ENCODE results near the gene LRRC8B.
"Not testable (repeated sequence)": the region's sequence is repeated elsewhere in the genome, so short reads cannot be mapped to it uniquely, and the experiment has no call there.

Gene LRRC8B

DNA sequence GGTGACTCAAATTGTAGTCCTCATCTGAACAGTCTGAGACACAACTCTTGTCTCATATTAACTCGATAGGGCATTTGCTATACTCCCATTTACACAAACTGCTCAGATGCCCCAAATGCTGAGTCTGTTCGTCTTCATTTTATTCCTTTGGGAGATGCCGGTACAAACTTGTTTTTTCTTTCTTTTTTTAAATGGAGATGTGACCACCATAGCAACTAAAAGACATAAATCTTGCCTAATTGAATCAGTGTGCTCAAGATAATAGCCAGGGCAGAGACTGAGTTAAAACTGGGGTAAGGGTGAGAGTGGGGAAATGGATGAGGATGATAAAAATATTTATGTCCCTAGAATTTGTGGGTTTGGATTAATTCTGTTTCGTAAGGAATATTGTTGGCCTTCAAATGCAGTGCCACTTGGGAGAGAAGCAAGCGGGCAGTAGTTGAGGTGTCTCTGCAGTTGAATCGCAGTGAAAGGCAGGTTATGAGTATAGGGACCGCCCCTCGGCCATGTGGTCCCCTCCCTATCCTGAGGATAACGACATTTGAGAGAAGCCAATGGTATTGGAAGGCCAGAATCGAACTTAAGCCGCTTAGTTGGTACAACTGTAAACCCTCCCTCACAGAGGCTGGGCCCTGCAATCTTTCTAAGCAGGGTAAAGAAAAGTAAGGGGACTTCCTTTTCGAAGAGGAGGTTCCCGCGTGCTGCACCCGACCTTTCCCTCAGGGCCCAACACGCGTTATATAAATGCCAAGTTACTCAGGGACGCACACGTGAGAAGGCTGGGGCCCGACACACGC is 859 bp upstream of the LRRC8B start:
- no peak for DNase-seq (ENCODE audit: low read depth, low spot score)

DNA sequence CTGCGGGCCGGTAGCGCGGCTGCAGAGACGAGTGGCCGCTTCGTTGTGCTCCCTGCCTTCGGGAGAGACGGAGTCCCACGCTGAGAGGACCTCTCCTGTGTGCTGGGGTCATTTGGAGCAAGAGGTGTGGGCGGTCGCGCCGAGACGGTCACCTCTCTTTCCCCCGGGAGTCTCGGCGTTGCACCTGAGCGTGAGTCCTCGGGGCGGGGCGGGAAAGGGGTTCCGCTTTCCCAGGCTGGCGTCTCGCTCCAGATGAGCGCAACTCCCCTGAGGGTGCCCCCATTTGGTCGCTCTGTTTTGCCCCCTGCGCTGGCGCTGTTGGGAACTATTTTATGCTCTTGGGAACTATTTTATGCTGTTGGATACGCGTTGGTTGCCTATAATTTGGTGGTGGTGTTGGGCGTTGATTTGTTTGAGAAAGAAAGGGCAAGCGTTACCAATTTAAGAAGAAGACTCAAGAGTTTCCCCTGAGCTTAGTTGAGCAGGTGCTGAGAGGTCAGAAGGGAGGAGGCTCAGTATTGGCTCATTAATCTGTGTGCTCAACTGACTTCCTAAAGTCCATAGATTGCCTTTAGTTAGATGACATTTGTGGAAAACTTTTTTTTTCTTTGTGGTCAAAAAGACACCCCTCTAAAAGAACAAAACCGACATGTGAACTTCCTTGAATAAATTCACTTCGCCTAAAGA is 683 bp downstream of the LRRC8B start:
- DNase-seq (ENCODE audit: low read depth, low spot score): no peak

DNA sequence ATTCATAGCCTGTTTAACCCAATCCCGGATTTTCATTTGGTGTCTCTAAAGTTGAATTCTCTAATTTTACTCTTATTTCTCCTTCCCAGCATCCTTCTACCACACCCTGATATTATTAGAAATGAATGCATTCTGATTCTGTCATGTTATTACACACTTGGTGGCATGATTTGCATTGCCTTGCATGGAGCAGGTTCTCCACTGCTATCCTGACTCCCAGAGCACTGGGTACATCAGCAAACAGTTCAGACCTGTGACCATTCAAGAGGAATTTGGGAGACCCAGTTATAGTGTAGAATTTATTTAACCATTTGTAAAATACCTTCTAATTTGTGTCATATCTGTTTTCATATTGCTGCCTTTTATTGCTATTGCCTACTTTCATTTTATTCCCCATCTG is 2.6 kb downstream of the LRRC8B start:
- no peak for DNase-seq (ENCODE audit: low read depth, low spot score)

DNA sequence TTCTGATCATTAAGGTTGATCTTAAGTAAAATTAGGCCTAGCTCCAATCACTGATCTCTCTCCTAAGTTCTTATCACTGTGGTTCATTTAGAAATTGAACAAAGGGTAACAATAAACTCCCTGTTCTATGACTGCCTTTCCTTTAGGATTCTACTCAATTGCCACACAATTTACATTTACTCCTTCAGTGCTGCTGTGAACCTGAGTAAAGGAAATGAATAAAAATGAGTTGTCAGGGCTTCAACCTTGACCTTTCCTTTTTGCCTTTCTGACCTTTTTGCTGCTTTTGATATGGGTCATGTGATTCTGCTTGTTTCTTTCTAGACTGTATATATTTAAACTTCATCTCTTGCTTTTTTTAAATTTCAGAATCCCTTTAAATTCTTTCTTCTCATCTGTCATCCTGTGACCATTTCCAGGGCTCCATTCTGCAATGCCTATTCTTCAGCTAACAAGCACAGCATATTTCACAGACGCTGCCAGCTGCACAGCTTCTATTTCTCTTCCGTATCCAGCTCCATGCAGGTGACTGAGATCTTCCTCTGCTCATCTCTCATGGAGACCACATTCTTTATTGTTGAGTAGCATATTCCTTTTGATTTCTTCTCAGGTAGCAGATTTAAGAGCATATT is 3.2 kb downstream of the LRRC8B start:
- no peak for DNase-seq (ENCODE audit: low read depth, low spot score)

- no peak for DNase-seq (ENCODE audit: low read depth, low spot score)
Measured at GRCh38 chr1:89528382-89528780, 3.8 kb downstream of the LRRC8B start.

DNA sequence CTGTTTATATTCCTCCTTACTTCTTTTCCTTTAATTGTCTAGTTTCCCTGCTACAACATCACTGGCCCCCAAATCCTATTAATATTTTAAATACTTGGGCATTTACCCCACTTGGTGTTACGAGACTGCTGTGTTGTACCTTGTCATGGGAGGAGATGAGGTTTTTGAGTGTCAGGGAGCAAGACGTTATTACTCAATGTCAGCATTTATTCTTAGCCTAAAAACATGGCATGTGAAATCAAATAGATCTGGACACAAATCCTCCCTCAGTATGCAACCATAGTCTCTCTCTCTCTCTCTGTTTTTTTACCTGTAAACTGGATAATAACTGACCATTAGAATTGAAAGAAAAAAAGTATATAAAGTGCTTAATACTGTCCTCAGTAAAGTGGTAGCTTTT is 4.6 kb downstream of the LRRC8B start:
- no peak for DNase-seq (ENCODE audit: low read depth, low spot score)

DNA sequence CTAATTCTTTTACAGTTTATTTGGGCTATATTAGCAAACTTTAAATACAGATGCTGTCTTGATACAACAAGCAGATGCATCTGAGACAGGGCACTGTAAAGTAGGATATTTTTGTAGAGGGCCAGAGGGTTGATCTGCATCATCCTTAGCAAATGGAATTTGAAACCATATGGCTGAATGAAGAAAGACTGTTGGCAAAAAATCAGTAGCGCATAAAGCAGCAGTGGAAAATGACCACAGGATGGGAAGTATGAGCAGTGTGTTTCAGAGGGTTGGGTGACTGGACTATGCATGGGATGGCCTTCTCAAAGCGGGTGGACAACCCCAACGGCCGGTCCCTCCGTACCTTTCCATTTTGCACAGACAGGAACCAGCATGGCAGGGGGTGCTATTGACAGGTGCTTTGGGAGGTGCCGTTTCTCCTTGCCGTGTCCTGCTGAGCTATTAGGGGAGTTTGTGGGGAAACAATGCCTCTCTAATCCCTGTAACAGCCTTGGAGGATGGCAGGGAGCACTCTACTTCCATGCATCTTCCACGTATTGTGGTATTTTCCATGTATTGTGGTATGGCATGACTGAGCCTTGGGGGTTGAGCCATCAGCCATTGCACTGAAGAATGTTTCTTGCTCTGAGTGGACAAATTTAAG is 5.9 kb downstream of the LRRC8B start:
- DNase-seq (ENCODE audit: low read depth, low spot score): no peak

DNA sequence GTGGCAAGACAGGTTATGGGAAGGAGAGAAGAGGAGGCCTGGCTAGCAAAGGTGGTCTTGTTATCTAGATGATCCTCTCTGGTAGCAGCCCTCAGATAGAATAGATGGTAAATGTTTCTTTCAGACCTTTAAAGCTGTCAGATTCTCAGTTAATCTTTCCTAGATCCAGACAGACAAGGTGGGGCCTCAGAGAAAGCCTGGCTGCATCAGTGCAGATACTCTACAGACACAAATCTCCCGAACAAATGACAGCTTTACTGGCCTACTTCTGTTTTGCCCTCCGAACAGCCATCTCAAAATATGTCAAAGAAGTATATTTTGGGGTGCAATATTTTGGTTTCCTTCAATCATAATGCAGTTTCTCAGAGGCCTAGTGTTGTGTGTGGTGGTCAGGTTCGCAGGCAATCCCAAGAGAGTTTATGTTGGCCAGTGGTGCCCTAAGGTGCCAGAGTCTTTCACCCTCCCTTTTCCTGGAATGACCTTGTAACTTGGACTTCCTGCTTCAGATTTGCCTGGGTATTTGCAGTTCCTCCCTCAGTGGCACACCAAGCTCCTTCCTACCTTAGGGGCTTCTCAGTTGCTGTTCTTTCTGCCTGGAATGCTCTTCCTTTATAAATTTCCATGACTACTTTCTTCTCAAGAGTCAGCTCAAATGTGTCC is 7.0 kb downstream of the LRRC8B start:
- DNase-seq (ENCODE audit: low read depth, low spot score): no peak

DNA sequence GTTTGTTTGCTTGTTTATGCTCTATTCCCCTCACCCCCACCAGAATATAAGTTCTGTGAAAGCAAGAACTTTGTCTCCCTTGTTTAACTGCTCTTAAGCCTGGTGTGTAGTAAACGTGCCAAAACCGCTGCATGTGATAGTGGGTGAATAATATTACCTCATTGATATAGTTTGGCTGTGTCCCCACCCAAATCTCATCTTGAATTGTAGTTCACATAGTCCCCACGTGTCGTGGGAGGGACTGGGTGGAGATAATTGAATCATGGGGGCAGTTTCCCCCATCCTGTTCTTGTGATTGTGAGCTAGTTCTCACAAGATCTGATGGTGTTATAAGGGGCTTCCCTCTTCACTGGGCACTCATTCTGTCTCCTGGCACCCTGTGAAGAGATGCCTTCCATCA is 7.6 kb downstream of the LRRC8B start:
- no peak for DNase-seq (ENCODE audit: low read depth, low spot score)

- no peak for DNase-seq (ENCODE audit: low read depth, low spot score)
Measured at GRCh38 chr1:89532866-89533265, 8.2 kb downstream of the LRRC8B start.

DNA sequence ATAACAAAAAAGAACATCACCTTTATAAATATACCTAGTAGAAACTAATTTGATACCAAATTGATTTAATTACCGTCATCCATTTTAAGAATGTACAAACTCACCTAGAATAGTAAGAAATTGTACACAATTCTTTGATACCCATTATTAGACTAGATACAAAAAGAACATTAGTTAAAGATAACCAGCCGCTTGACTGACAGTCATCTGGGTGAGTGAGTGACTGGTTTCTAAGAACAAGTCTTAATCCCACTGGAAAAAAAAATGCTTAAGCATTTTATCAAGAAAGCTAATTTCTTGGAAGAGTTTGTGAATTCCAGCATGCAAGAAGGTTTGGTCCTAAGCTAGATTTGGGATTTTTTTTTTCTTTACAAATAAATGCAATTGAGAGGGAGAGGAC is 10.9 kb downstream of the LRRC8B start:
- no peak for DNase-seq (ENCODE audit: low read depth, low spot score)

DNA sequence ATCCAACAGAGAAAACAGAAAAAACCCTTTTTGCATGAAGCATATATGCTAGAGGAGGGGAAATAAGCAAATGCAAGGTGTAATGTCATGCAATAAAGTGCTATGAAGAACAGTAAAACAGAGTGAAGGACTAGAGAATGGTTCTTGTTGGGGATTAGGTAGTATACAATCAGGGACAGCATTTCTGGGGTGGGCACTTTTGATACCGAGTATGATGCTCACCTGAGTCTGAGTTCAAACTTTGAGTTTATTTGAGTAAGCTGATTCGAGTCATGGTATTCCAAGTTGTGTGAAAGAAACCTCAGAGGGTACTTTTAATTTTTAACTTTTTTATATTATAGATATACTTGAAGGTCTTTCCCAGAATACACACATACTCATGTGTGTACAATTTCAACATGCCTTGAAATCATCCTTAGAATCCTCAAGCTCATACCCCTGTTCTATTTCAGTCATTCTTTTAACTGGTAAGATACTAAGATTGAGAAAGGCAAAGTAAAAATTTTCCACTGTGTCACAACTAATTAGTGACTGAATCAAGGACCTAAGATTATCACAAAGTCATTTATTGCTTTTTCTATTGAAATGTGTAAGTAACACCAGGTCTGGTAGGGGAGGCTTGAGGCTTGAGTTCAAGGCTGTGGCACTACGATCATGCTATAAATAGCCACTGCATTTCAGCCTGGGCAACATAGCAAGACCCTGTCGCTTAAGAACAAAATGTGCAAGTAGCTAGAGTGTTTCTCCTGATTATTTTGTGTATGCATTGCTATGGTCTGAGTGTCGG is 12.1 kb downstream of the LRRC8B start:
- no peak for DNase-seq (ENCODE audit: low read depth, low spot score)

DNA sequence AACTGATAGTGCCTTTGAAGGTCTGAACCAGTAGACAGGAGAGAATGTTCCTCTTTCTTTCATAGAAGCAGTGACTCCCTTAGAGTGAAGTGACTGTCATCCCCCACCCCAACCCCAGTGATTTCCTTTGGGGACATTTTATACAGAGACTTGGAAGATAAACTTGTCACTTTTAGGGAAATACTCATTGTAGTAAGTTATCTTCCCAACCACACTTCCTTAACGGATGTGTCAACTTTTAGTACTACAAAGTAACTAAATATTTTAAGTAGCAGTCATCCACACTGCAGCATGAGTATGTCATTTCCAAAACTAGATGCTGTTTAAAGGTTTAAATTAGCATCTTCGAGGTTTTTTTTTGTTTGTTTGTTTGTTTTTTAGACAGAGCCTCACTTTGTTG is 13.7 kb downstream of the LRRC8B start:
- DNase-seq (ENCODE audit: low read depth, low spot score): no peak

- DNase-seq (ENCODE audit: low read depth, low spot score): no peak
Measured at GRCh38 chr1:89539128-89539527, 14.5 kb downstream of the LRRC8B start.

DNA sequence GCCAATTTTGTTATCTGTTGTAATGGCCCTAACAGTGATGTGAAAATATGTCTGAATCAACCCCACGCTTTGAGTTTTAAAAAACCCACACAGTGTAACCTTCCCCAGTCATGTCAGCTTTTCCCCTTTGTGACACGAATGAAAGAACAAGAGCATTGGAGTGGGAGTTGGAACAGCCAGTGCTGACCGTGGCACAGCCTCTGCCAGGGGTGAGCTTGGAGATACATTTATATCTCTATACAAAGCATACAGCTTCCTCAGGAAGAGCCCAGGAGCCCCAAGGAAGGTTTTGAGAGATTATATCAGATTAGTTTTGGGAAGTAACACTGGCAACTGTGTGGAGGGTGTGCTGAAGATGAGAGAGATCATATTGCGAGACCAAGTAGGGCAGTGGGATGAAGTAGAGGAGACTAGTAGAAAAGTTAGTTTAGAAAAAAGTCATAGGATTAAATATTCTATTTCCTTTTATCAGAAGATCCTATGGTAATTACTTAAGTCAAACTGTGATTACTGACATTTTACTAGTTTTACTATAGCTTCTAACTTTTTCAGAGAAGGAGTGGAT is 15.9 kb downstream of the LRRC8B start:
- no peak for DNase-seq (ENCODE audit: low read depth, low spot score)

DNA sequence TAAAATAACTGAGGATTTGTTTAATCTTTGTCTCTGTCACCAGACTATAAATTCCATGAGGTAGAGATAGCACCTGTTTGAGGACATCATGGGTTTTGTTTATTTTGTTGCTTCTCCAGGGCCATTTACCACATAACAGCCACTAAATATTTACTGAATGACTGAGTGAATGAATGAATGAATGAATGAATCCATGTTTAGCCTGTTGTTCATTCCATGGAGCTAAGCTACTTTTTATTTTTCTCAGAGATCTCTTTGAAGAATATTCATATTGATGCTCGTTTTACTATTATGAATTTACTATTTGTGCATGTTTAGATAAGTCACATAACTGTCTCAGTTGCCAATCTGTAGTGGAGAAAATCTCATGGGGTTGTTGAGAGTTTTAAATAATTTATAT is 17.7 kb downstream of the LRRC8B start:
- no peak for DNase-seq (ENCODE audit: low read depth, low spot score)

DNA sequence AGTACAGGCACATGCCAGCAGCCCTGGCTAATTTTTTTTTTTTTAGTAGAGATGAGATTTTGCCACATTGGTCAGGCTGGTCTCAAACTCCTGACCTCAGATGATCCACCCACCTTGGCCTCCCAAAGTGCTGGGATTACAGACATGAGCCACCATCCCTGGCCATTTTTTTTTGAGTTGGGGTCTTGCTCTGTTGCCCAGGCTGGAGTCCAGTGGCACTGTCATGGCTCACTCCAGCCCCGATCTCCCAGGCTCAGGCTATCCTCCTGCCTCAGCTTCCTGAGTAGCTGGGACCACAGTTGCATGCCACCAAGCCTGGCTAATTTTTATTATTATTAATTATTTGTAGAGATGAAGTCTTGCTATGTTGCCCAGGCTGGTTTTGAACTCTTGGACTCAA is 19.0 kb downstream of the LRRC8B start:
- DNase-seq (ENCODE audit: low read depth, low spot score): not testable (repeated sequence)

DNA sequence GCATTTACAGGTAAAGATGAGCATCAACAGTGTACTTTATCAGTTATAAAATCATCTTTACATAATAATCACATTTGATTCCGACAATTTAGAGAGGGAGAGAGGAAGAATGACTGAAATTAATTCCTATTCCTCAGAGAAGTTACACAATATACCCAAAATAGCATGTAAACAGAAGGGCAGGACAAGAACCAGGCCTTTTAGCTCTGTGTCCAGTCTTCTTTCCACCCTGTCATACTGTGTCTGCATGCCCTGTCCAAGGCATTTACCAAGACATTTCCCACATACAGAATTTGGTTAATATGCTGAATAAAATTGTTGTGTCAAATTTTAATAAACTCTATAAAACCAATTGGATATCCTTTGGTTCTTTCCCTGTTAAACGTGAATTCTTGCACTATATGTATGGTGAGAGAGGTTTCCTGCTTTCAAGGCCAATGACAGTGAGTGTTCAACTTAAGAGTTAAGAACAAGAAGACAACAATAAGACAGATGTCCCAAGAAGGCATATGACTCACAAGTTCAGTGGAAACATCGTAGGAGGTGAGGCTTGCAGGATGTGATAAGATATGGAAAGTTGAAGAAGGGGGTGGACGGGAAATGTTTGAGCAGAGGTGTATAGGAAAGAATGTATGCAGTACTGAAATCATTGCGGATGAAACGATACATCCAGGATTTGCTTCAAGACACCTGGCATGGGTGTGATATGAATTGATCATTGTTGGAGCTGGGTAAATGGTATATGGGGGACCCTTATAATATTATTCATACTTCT is 20.8 kb downstream of the LRRC8B start:
- no peak for DNase-seq (ENCODE audit: low read depth, low spot score)

- no peak for DNase-seq (ENCODE audit: low read depth, low spot score)
Measured at GRCh38 chr1:89546082-89546889, 21.7 kb downstream of the LRRC8B start.
